ENCODE data around the gene RBBP8NL. TPM values are rescaled to one million over a fixed set of nuclear protein-coding genes. Genes with fewer than 3 reads are reported as not detected.

RBBP8NL gene
- polyA plus RNA-seq, 1 donor (not counting 4 experiments of a cell fraction or from before 2014, with no cell fraction given): 0.13 TPM

- Histone ChIP-seq H3K79me2 (ENCODE audit: control insufficient read depth, insufficient read depth, low read length) (peaks cover 4% of the 10 kb centered on the region), H3K36me3 (ENCODE audit: control insufficient read depth in 2 of 2, extremely low read depth in 1 of 2, insufficient read depth in 2 of 2, low read length in 2 of 2) (peaks cover 0 to 1% of the 10 kb centered on the region in 2 experiments), H4K20me1 (ENCODE audit: control insufficient read depth, extremely low read depth, insufficient read depth, low read length) (no peaks in the 10 kb centered on the region), H3K4me2 (ENCODE audit: control insufficient read depth, extremely low read depth, insufficient read depth, low read depth, low read length) (no peak overlapping the region), H3K9ac (ENCODE audit: control insufficient read depth, extremely low read depth, insufficient read depth, low read length) (no peak overlapping the region), H3K4me3 (ENCODE audit: control insufficient read depth in 2 of 3, extremely low read depth in 1 of 3, insufficient read depth in 2 of 3, low read depth in 1 of 3, low read length in 3 of 3) (no peak overlapping the region), H3K27me3 (ENCODE audit: control insufficient read depth, extremely low read depth, insufficient read depth, low read length) (no peaks in the 10 kb centered on the region), H3K9me3 (ENCODE audit: control insufficient read depth, low read depth, low read length) (no peaks in the 10 kb centered on the region), H3K4me1 (ENCODE audit: control insufficient read depth, extremely low read depth, insufficient read depth, low read length) (peaks cover 3% of the 10 kb centered on the region), H3K27ac (ENCODE audit: control insufficient read depth, insufficient read depth, low read length) (no peak overlapping the region), H2AFZ (ENCODE audit: control insufficient read depth, low read length) (no peak overlapping the region), H3K9me1 (ENCODE audit: control insufficient read depth, extremely low read depth, insufficient read depth, low read length) (no peaks in the 10 kb centered on the region)
- dilution Hi-C loops (cut with MboI; ENCODE audit: extremely low pct_ligation_motif_present, low sequenced_read_pairs): no loop called here
- TF ChIP-seq EZH2 (IDR thresholded peaks at IDR 0.05; ENCODE audit: low read length): no peak
- peak; percentile 28 to 61 (median 40) for TF ChIP-seq CTCF (optimal IDR thresholded peaks at IDR 0.05 in 1 of 3, IDR thresholded peaks at IDR 0.05 in 1 of 3, conservative IDR thresholded peaks at IDR 0.05 in 1 of 3; ENCODE audit: extremely low read depth in 1 of 3, insufficient read depth in 2 of 3, low read length in 3 of 3)
- DNase-seq (ENCODE audit: low read depth, low spot score) (no peak), FAIRE-seq (no peak)
Observed at GRCh38 chr20:62401331-62401779, 26.0 kb downstream of the RBBP8NL start.

GRCh38 chr20:62400541-62400940 lies 26.8 kb downstream of the RBBP8NL start:
- Histone ChIP-seq H4K20me1 (ENCODE audit: control insufficient read depth, extremely low read depth, insufficient read depth, low read length) (no peaks in the 10 kb centered on the region), H3K9ac (ENCODE audit: control insufficient read depth, extremely low read depth, insufficient read depth, low read length) (no peak overlapping the region), H3K4me2 (ENCODE audit: control insufficient read depth, extremely low read depth, insufficient read depth, low read depth, low read length) (no peak overlapping the region), H3K9me1 (ENCODE audit: control insufficient read depth, extremely low read depth, insufficient read depth, low read length) (no peaks in the 10 kb centered on the region), H3K27me3 (ENCODE audit: control insufficient read depth, extremely low read depth, insufficient read depth, low read length) (no peaks in the 10 kb centered on the region), H3K79me2 (ENCODE audit: control insufficient read depth, insufficient read depth, low read length) (no peaks in the 10 kb centered on the region), H2AFZ (ENCODE audit: control insufficient read depth, low read length) (no peak overlapping the region), H3K4me3 (ENCODE audit: control insufficient read depth in 2 of 3, extremely low read depth in 1 of 3, insufficient read depth in 2 of 3, low read depth in 1 of 3, low read length in 3 of 3) (no peak overlapping the region), H3K4me1 (ENCODE audit: control insufficient read depth, extremely low read depth, insufficient read depth, low read length) (no peaks in the 10 kb centered on the region), H3K36me3 (ENCODE audit: control insufficient read depth in 2 of 2, extremely low read depth in 1 of 2, insufficient read depth in 2 of 2, low read length in 2 of 2) (peaks cover 0 to 1% of the 10 kb centered on the region in 2 experiments), H3K27ac (ENCODE audit: control insufficient read depth, insufficient read depth, low read length) (no peak overlapping the region), H3K9me3 (ENCODE audit: control insufficient read depth, low read depth, low read length) (no peaks in the 10 kb centered on the region)
- DNase-seq (ENCODE audit: low read depth, low spot score) (no peak), FAIRE-seq (no peak)
- dilution Hi-C loops (cut with MboI; ENCODE audit: extremely low pct_ligation_motif_present, low sequenced_read_pairs): no loop called here
- TF ChIP-seq EZH2 (IDR thresholded peaks at IDR 0.05; ENCODE audit: low read length) (no peak), CTCF (optimal IDR thresholded peaks at IDR 0.05 in 1 of 3, IDR thresholded peaks at IDR 0.05 in 1 of 3, conservative IDR thresholded peaks at IDR 0.05 in 1 of 3; ENCODE audit: extremely low read depth in 1 of 3, insufficient read depth in 2 of 3, low read length in 3 of 3) (no peak)
